Hematopoietic multipotent progenitor cell treated with erythropoietin and hydrocortisone succinate and interleukin-3 and kit ligand, for 15 days (in vitro differentiated cells): ENCODE results near the gene KRT76.

Experiments
- DNase-seq: peaks from one replicate; pipeline ENCODE4 v3.0.0-alpha.2; 2015; ENCODE audit warnings: low spot score

Gene KRT76

GRCh38 chr12:52776913-52777395, at the start of gene KRT76:
TSS of gene KRT76 (minus strand) at chr12:52777345. CDS start at chr12:52777291, 54 bp downstream.
- no peak for DNase-seq

- DNase-seq, result no peak
Observed at GRCh38 chr12:52825961-52826360, 48.8 kb upstream of the KRT76 start.

- DNase-seq, result no peak
Observed at GRCh38 chr12:52824741-52825410, 47.7 kb upstream of the KRT76 start.

GRCh38 chr12:52823761-52824450, 46.8 kb upstream of the KRT76 start:
- no peak for DNase-seq

- DNase-seq, result no peak
Observed at GRCh38 chr12:52822771-52823510, 45.8 kb upstream of the KRT76 start.

GRCh38 chr12:52821826-52822660, 44.9 kb upstream of the KRT76 start:
- no peak for DNase-seq

- no peak for DNase-seq
Observed at GRCh38 chr12:52821071-52821730, 44.1 kb upstream of the KRT76 start.

GRCh38 chr12:52820521-52820920, 43.4 kb upstream of the KRT76 start:
- no peak for DNase-seq

- DNase-seq, result no peak
Observed at GRCh38 chr12:52819731-52820510, 42.8 kb upstream of the KRT76 start.

GRCh38 chr12:52818887-52819420, 41.8 kb upstream of the KRT76 start:
- DNase-seq, result no peak

GRCh38 chr12:52818388-52818787, 41.2 kb upstream of the KRT76 start:
- no peak for DNase-seq

- no peak for DNase-seq
Observed at GRCh38 chr12:52817699-52818238, 40.6 kb upstream of the KRT76 start.

GRCh38 chr12:52817003-52817698, 40.0 kb upstream of the KRT76 start:
- no peak for DNase-seq

- no peak for DNase-seq
Observed at GRCh38 chr12:52815676-52816588, 38.8 kb upstream of the KRT76 start.

GRCh38 chr12:52815161-52815560, 38.0 kb upstream of the KRT76 start:
- no peak for DNase-seq

- DNase-seq, result no peak
Observed at GRCh38 chr12:52814710-52815155, 37.6 kb upstream of the KRT76 start.

GRCh38 chr12:52813885-52814709, 37.0 kb upstream of the KRT76 start, which contains the start of gene KRT4:
TSS of gene KRT4 (minus strand) at chr12:52814116. CDS start at chr12:52814058, 58 bp downstream.
- DNase-seq, result no peak
